Measurements from ENCODE around the gene BICDL1. TPM values are rescaled to one million over a fixed set of nuclear protein-coding genes. Genes with fewer than 3 reads are reported as not detected.

Gene BICDL1
- total RNA-seq, 1 experiment from 2014 or later, result 18.2 TPM

DNA sequence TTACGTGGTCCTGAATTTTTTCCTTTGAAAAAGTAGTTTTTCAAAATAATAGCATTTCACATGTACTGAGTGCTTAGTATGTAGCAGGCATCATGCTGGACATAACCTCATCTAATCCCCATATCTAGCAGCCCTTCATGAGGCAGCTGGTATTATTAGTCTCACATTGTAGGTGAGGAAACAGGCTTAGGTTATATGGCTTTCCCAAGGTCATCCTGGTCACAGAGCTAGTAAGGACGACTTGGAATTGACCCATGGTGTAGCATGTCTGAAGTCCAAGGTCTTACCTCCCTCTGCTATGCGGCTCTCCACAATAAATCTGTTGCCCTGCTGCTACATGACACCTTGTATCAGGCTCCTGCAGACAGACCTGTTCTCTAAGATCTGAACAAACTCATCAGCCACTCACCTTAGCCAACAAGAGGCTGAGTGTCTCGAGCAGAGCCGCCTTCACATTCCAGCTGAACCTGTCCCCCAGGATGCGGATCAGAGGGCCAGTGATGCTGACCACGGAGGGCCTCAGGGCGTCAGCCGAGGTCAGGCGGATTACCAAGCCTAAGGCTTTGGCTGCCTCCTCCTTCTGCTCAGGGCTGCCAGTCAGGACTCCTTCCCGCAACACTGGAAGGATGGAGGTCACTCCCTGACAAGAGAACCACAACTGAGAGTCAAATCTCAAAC, 147.2 kb downstream of the BICDL1 start:
- no peak overlapping the region for H3K4me2 ChIP-seq (ENCODE audit: low read length)
- no TSS peak for BruUV-seq (replicated peaks)
- H3K79me2 ChIP-seq (ENCODE audit: insufficient read depth, low read length), result 0 out of 2 replicates have a peak, but pooled peaks cover 4% of the 10 kb centered on the region
- H3K9me3 ChIP-seq (ENCODE audit: control insufficient read depth in 1 of 2, insufficient read depth in 1 of 2, low read depth in 1 of 2, low read length in 2 of 2), result no peaks in the 10 kb centered on the region
- no peaks in the 10 kb centered on the region for H3K9me2 ChIP-seq (ENCODE audit: insufficient read depth)
- POLR2A ChIA-PET, result no interaction called here
- H3K4me1 ChIP-seq (ENCODE audit: control insufficient read depth in 1 of 2, insufficient read depth in 2 of 2, low read length in 2 of 2), result no peaks in the 10 kb centered on the region
- ATAC-seq (no peak), DNase-seq (ENCODE audit: low read depth, low spot score) (no peak)
- H3K27me3 ChIP-seq (ENCODE audit: insufficient read depth, low read length), result no peaks in the 10 kb centered on the region
- H3K4me3 ChIP-seq (replicated peaks in 1 of 2; ENCODE audit: low read depth in 1 of 2, low read length in 2 of 2), result no peak overlapping the region
- intact Hi-C loops (cut with micrococcal nuclease), result loop anchor here (5.0 kb wide), 1 partner anchor 36 kb away; no protein-coding TSS in a partner anchor
- no peak for TF ChIP-seq JUND (IDR thresholded peaks at IDR 0.05)
- TF ChIP-seq, protein P1, sequence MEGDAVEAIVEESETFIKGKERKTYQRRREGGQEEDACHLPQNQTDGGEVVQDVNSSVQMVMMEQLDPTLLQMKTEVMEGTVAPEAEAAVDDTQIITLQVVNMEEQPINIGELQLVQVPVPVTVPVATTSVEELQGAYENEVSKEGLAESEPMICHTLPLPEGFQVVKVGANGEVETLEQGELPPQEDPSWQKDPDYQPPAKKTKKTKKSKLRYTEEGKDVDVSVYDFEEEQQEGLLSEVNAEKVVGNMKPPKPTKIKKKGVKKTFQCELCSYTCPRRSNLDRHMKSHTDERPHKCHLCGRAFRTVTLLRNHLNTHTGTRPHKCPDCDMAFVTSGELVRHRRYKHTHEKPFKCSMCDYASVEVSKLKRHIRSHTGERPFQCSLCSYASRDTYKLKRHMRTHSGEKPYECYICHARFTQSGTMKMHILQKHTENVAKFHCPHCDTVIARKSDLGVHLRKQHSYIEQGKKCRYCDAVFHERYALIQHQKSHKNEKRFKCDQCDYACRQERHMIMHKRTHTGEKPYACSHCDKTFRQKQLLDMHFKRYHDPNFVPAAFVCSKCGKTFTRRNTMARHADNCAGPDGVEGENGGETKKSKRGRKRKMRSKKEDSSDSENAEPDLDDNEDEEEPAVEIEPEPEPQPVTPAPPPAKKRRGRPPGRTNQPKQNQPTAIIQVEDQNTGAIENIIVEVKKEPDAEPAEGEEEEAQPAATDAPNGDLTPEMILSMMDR (IDR thresholded peaks at IDR 0.05 in 2 of 3, conservative IDR thresholded peaks at IDR 0.05 in 1 of 3; ENCODE audit: borderline replicate concordance in 1 of 3, insufficient read depth in 1 of 3, low read depth in 2 of 3, low read length in 2 of 3), result no peak
- TF ChIP-seq POLR2A (IDR thresholded peaks at IDR 0.05; ENCODE audit: borderline replicate concordance, extremely low read depth, insufficient read depth, insufficient read length), result no peak
- TF ChIP-seq EZH2phosphoT487 (IDR thresholded peaks at IDR 0.05; ENCODE audit: borderline replicate concordance), result no peak
- TF ChIP-seq, protein P2, sequence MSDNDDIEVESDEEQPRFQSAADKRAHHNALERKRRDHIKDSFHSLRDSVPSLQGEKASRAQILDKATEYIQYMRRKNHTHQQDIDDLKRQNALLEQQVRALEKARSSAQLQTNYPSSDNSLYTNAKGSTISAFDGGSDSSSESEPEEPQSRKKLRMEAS (IDR thresholded peaks at IDR 0.05), result no peak
- TF ChIP-seq EZH2 (IDR thresholded peaks at IDR 0.05), result no peak
- TF ChIP-seq, protein P3, sequence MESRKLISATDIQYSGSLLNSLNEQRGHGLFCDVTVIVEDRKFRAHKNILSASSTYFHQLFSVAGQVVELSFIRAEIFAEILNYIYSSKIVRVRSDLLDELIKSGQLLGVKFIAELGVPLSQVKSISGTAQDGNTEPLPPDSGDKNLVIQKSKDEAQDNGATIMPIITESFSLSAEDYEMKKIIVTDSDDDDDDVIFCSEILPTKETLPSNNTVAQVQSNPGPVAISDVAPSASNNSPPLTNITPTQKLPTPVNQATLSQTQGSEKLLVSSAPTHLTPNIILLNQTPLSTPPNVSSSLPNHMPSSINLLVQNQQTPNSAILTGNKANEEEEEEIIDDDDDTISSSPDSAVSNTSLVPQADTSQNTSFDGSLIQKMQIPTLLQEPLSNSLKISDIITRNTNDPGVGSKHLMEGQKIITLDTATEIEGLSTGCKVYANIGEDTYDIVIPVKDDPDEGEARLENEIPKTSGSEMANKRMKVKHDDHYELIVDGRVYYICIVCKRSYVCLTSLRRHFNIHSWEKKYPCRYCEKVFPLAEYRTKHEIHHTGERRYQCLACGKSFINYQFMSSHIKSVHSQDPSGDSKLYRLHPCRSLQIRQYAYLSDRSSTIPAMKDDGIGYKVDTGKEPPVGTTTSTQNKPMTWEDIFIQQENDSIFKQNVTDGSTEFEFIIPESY (IDR thresholded peaks at IDR 0.05; ENCODE audit: extremely low read depth, insufficient replicate concordance, low read length), result no peak
- no peak for TF ChIP-seq POLR2AphosphoS5 (IDR thresholded peaks at IDR 0.05; ENCODE audit: low read depth, low read length)
- TF ChIP-seq ZNF274 (IDR thresholded peaks at IDR 0.05; ENCODE audit: low read depth, low read length), result no peak
- TF ChIP-seq FOSL1 (IDR thresholded peaks at IDR 0.05; ENCODE audit: low read depth), result no peak
- TF ChIP-seq CBX3 (IDR thresholded peaks at IDR 0.05; ENCODE audit: low read depth), result no peak
- no peak for TF ChIP-seq RAD21 (IDR thresholded peaks at IDR 0.05; ENCODE audit: low read depth)
- H4K20me1 ChIP-seq (ENCODE audit: insufficient read depth), result no peaks in the 10 kb centered on the region
- no peak overlapping the region for H3K27ac ChIP-seq (ENCODE audit: low read depth, low read length)
- peaks cover 66 to 88% of the 10 kb centered on the region in 2 experiments for H3K36me3 ChIP-seq (ENCODE audit: control insufficient read depth in 1 of 2, insufficient read depth in 2 of 2, low read length in 2 of 2)
- CTCF ChIA-PET, result no interaction called here
- RAD21 ChIA-PET (ENCODE audit: low non-redundant PET in 1 of 2, low total read pairs in 2 of 2, uncharacterized antibody in 2 of 2, unreplicated experiment in 2 of 2), result no interaction called here
- no peak overlapping the region for H2AFZ ChIP-seq (ENCODE audit: low read depth, low read length, poor library complexity, severe bottlenecking)
- no peak overlapping the region for H3K9ac ChIP-seq (ENCODE audit: low read length)
